SK-N-SH (cell line): Measurements from ENCODE around the gene ARID1B. TPM values are rescaled to one million over a fixed set of nuclear protein-coding genes. Genes with fewer than 3 reads are reported as not detected.

Experiments used
- CTCF ChIA-PET: fragments of 300-600, 350-600 bp; formaldehyde crosslinking; extraction: SDS; loops from one replicate; lab custom pipeline; 2021; lab: Yijun Ruan, JAX
- POLR2A ChIA-PET: fragments of 350-600 bp; sonication (Branson Sonifier 250); formaldehyde crosslinking; extraction: SDS; loops from one replicate; lab custom pipeline; 2020; ENCODE audit warnings: antibody characterized with exemption, inconsistent platforms; lab: Yijun Ruan, JAX
- DNase-seq: peaks from one replicate; pipeline ENCODE4 v3.0.0; 2012
- H2AFZ ChIP-seq: fragments of 200-600 bp; sonication (generic); 2 replicates; pipeline ENCODE4 v1.8.1; 2016; ENCODE audit warnings: antibody characterized with exemption, mild to moderate bottlenecking, low read depth
- H3F3A ChIP-seq: fragments of 200-600 bp; sonication (generic); replicated peaks from 2 replicates; pipeline ENCODE3; 2016; ENCODE audit warnings: antibody characterized with exemption, mild to moderate bottlenecking; ENCODE audit not compliant: insufficient read depth
- H3K27ac ChIP-seq, 2 experiments: fragments of 200-500 bp in 1 of 2; fragments of 200-600 bp in 1 of 2; sonication (Bioruptor generic) in 1 of 2; sonication (generic), shearing (Covaris generic) in 1 of 2; 2 replicates each; pipeline versions ENCODE4 v1.5.1 to v1.6.1; 2014 to 2016; ENCODE audit warnings: low read depth in 2 of 2, inconsistent platforms in 1 of 2, low read length in 1 of 2, mild to moderate bottlenecking in 1 of 2, mixed read lengths in 1 of 2
- H3K27me3 ChIP-seq: fragments of 200-600 bp; sonication (generic), shearing (Covaris generic); 2 replicates; pipeline ENCODE4 v1.6.1; 2016; ENCODE audit warnings: mixed run types; ENCODE audit not compliant: insufficient read depth
- H3K36me3 ChIP-seq, 2 experiments: fragments of 200-500 bp in 1 of 2; fragments of 200-600 bp in 1 of 2; sonication (Bioruptor generic) in 1 of 2; sonication (generic) in 1 of 2; replicated peaks in 1 of 2; 2 replicates each; pipeline versions ENCODE3 to v1.5.1; 2014 to 2016; ENCODE audit warnings: low read length in 1 of 2, mild to moderate bottlenecking in 1 of 2; ENCODE audit not compliant: insufficient read depth in 2 of 2, control insufficient read depth in 1 of 2
- H3K4me1 ChIP-seq, 2 experiments: fragments of 200-500 bp in 1 of 2; fragments of 200-600 bp in 1 of 2; sonication (Bioruptor generic) in 1 of 2; sonication (generic), shearing (Covaris generic) in 1 of 2; 2 replicates each; pipeline versions ENCODE4 v1.5.1 to v1.6.1; 2014 to 2016; ENCODE audit warnings: low read depth in 1 of 2, low read length in 1 of 2, mixed run types in 1 of 2; ENCODE audit not compliant: insufficient read depth in 2 of 2, control insufficient read depth in 1 of 2
- H3K4me2 ChIP-seq: fragments of 200-600 bp; sonication (generic), shearing (Covaris generic); 2 replicates; pipeline ENCODE4 v1.6.1; 2017; ENCODE audit warnings: mixed run types
- H3K4me3 ChIP-seq, 2 experiments: fragments of 200-500 bp in 1 of 2; fragments of 200-600 bp in 1 of 2; sonication (Bioruptor generic) in 1 of 2; sonication (generic), shearing (Covaris generic) in 1 of 2; 2 replicates each; pipeline versions ENCODE4 v1.5.1 to v1.8.1; 2014 to 2016; ENCODE audit warnings: low read depth in 2 of 2, inconsistent platforms in 1 of 2, low read length in 1 of 2, mild to moderate bottlenecking in 1 of 2, mixed read lengths in 1 of 2, moderate library complexity in 1 of 2
- H3K79me2 ChIP-seq: fragments of 200-600 bp; sonication (generic); 2 replicates; pipeline ENCODE4 v1.8.1; 2017; ENCODE audit warnings: mild to moderate bottlenecking; ENCODE audit not compliant: insufficient read depth
- H3K9ac ChIP-seq: fragments of 200-600 bp; sonication (generic); 2 replicates; pipeline ENCODE4 v1.6.1; 2017; ENCODE audit warnings: mixed run types
- H3K9me2 ChIP-seq: fragments of 200-600 bp; sonication (generic); 2 replicates; pipeline ENCODE4 v1.6.1; 2017; ENCODE audit warnings: mixed run types
- H3K9me3 ChIP-seq: fragments of 200-600 bp; sonication (generic); 2 replicates; pipeline ENCODE4 v1.6.1; 2017; ENCODE audit warnings: mixed run types, mild to moderate bottlenecking, moderate library complexity
- H4K20me1 ChIP-seq: fragments of 200-600 bp; sonication (generic); 2 replicates; pipeline ENCODE4 v1.6.1; 2017; ENCODE audit warnings: mild to moderate bottlenecking, mixed run types; ENCODE audit not compliant: insufficient read depth
- CHD2 ChIP-seq: fragments of 150-350 bp; IDR thresholded peaks from 2 replicates; pipeline ENCODE4 v1.6.1; 2018; ENCODE audit warnings: low read length; ENCODE audit not compliant: partially characterized antibody
- EP300 ChIP-seq, 2 experiments: IDR thresholded peaks; 2 replicates each; pipeline versions ENCODE4 v1.4.0 to v1.6.1; 2012; ENCODE audit warnings: borderline replicate concordance in 1 of 2, low read depth in 1 of 2, low read length in 1 of 2
- FOSL2 ChIP-seq: IDR thresholded peaks from 2 replicates; pipeline ENCODE4 v1.4.0; 2012; ENCODE audit warnings: low read depth, mild to moderate bottlenecking, moderate library complexity, borderline replicate concordance
- GATA2 ChIP-seq: sonication (generic); formaldehyde crosslinking; IDR thresholded peaks from 2 replicates; pipeline ENCODE4 v1.5.0; 2020; ENCODE audit warnings: mild to moderate bottlenecking, missing genetic modification reagents
- MEF2A ChIP-seq: IDR thresholded peaks from 2 replicates; pipeline ENCODE4 v1.4.0; 2012; ENCODE audit warnings: low read depth, borderline replicate concordance
- MXI1 ChIP-seq: IDR thresholded peaks from 2 replicates; pipeline ENCODE4 v1.6.1; 2012; ENCODE audit warnings: mild to moderate bottlenecking, low read depth, low read length, improper control_type of control experiment
- REST ChIP-seq: IDR thresholded peaks from 2 replicates; pipeline ENCODE4 v1.6.1; 2012; ENCODE audit warnings: mild to moderate bottlenecking, low read depth, low read length, moderate library complexity
- SIN3A ChIP-seq: IDR thresholded peaks from 2 replicates; pipeline ENCODE4 v1.6.1; 2012; ENCODE audit warnings: low read depth, mild to moderate bottlenecking, low read length, moderate library complexity, borderline replicate concordance
- SMC3 ChIP-seq: IDR thresholded peaks from 2 replicates; pipeline ENCODE4 v1.6.1; 2012; ENCODE audit warnings: low read depth, low read length, improper control_type of control experiment
- TCF12 ChIP-seq: IDR thresholded peaks from 2 replicates; pipeline ENCODE4 v1.4.0; 2012
- USF1 ChIP-seq: IDR thresholded peaks from 2 replicates; pipeline ENCODE4 v1.4.0; 2012; ENCODE audit warnings: low read depth, borderline replicate concordance
- WGBS: methylation state at CpG from one replicate; pipeline ENCODE4 v1.1.6; 2017; ENCODE audit warnings: low lambda C conversion rate; 5-methylcytosine and 5-hydroxymethylcytosine counted together
- polyA plus RNA-seq, 3 experiments: library from polyadenylated mRNA; depleted of rRNA; stranded (reverse); fragments of >200 nt; gene quantifications; 2 replicates each; pipeline ENCODE4 v1.2.3, GENCODE V29; 2012
- TF ChIP-seq, protein P1 (sequence below): IDR thresholded peaks from 2 replicates; pipeline ENCODE4 v1.4.0; 2012; ENCODE audit warnings: low read depth
- TF ChIP-seq, protein P2 (sequence below): IDR thresholded peaks from 2 replicates; pipeline ENCODE4; 2012

ARID1B gene
- polyA plus RNA-seq, 1 of the 3 experiments (the other 2 are of a cell fraction), result 13.6 TPM

DNA sequence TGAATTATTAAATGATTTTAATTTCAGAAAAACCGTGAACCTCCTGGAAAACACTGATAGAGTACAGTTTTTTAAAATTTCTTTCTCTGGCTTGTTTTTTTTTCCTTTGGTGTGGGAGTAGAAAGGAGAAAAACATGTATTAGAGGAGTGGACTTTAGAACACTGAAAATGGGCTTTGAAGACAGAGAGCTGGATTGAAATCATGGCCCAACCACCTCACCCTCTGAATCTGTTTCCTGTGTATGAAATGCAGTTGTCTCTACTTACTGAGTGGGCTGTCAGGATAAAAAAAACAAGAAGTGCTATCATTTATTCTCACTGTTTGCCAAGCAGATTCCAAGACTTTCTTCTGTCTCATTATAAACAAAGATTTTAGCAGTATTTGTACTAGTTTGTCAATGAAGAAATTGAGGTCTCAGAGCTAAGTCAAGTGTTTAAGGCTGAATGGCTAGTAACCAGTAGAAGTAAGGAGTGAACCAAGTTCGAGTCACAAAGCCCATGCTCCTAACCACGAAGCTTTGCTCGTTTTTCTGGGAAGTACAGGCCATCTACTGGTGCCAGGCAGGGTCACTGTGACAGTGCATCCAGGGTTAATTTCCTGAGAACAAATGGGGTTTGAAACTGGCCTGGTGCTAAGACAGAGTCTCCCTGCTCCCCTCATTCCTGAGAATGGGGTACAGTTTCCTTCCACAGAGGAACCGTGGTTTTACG, 289.8 kb downstream of the ARID1B start:
- Histone ChIP-seq H3F3A (peaks cover 8% of the 10 kb centered on the region), H3K27ac (no peak overlapping the region), H3K9me3 (no peaks in the 10 kb centered on the region), H3K4me1 (peaks cover 11 to 25% of the 10 kb centered on the region in 2 experiments; a peak in 3 of 4 replicates), H3K4me2 (no peak overlapping the region), H2AFZ (no peak overlapping the region), H3K4me3 (no peak overlapping the region), H3K79me2 (peaks cover 58% of the 10 kb centered on the region), H4K20me1 (peaks cover 29% of the 10 kb centered on the region), H3K36me3 (no peaks in the 10 kb centered on the region), H3K27me3 (no peaks in the 10 kb centered on the region)
- CTCF ChIA-PET, result interaction anchor here (1.0 to 1.6 kb wide), 2 partner anchors 11 to 21 kb away, joined by 3 to 7 read pairs; no protein-coding TSS in a partner anchor
- 92% methylated on average over 6 of the region's 6 CpGs for WGBS
- TF ChIP-seq, protein P1, sequence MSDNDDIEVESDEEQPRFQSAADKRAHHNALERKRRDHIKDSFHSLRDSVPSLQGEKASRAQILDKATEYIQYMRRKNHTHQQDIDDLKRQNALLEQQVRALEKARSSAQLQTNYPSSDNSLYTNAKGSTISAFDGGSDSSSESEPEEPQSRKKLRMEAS, result no peak
- TF ChIP-seq TCF12 (no peak), USF1 (no peak), GATA2 (CRISPR knock-in tag) (no peak), MXI1 (no peak), FOSL2 (no peak), CHD2 (no peak), EP300 (IDR thresholded peaks at IDR 0.05; ENCODE audit: borderline replicate concordance in 1 of 2, low read depth in 1 of 2, low read length in 1 of 2) (no peak), REST (no peak), SIN3A (no peak), MEF2A (no peak), SMC3 (no peak)
- TF ChIP-seq, protein P2, sequence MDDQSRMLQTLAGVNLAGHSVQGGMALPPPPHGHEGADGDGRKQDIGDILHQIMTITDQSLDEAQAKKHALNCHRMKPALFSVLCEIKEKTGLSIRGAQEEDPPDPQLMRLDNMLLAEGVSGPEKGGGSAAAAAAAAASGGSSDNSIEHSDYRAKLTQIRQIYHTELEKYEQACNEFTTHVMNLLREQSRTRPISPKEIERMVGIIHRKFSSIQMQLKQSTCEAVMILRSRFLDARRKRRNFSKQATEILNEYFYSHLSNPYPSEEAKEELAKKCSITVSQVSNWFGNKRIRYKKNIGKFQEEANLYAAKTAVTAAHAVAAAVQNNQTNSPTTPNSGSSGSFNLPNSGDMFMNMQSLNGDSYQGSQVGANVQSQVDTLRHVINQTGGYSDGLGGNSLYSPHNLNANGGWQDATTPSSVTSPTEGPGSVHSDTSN, result no peak
- TF ChIP-seq, all 33 proteins: peak for 0
- Histone ChIP-seq H3K9ac (no peak overlapping the region), H3K9me2 (no peaks in the 10 kb centered on the region)
- DNase-seq, result no peak
- POLR2A ChIA-PET, result no interaction called here
